Right lobe of liver (tissue), 4 donors: Measurements from ENCODE around the gene TFCP2L1.
"Not testable (repeated sequence)": the region's sequence is repeated elsewhere in the genome, so short reads cannot be mapped to it uniquely, and the experiment has no call there.

Source experiments
- POLR2A ChIP-seq: fragments of 450-650 bp; IDR thresholded peaks from one replicate; pipeline ENCODE4 v1.6.1; 2017; ENCODE audit warnings: antibody characterized with exemption, mild to moderate bottlenecking
- TF ChIP-seq, protein P1 (sequence below), 4 donors: fragments of 200-600 bp in 3 of 4; fragments of 450-650 bp in 1 of 4; IDR thresholded peaks; one replicate each; pipeline versions ENCODE4 v1.5.1 to v1.8.0; 2016 to 2022; ENCODE audit warnings: antibody characterized with exemption in 4 of 4, mild to moderate bottlenecking in 2 of 4
- donor health status: DM: no; HTN: no; CAD: no.
- donor health status: DM: no; HTN: no; CAD: no.
- donor health status: DM: no; HTN: yes; CAD: no.

GRCh38 chr2:121297866-121298265, 12.9 kb upstream of the TFCP2L1 start:
- TF ChIP-seq, protein P1, sequence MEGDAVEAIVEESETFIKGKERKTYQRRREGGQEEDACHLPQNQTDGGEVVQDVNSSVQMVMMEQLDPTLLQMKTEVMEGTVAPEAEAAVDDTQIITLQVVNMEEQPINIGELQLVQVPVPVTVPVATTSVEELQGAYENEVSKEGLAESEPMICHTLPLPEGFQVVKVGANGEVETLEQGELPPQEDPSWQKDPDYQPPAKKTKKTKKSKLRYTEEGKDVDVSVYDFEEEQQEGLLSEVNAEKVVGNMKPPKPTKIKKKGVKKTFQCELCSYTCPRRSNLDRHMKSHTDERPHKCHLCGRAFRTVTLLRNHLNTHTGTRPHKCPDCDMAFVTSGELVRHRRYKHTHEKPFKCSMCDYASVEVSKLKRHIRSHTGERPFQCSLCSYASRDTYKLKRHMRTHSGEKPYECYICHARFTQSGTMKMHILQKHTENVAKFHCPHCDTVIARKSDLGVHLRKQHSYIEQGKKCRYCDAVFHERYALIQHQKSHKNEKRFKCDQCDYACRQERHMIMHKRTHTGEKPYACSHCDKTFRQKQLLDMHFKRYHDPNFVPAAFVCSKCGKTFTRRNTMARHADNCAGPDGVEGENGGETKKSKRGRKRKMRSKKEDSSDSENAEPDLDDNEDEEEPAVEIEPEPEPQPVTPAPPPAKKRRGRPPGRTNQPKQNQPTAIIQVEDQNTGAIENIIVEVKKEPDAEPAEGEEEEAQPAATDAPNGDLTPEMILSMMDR (IDR thresholded peaks at IDR 0.05), result not testable (repeated sequence)
- TF ChIP-seq POLR2A, result not testable (repeated sequence)
